Activated T-cell treated with anti-CD3 and anti-CD28 coated beads, Interleukin-2, amount 50 U/mL, for 1 hour (primary cell): Measurements from ENCODE around the gene DOK1.

Experiments
- DNase-seq: peaks from one replicate; pipeline ENCODE4 v3.0.0-alpha.2; 2020

The DOK1 gene

DNA sequence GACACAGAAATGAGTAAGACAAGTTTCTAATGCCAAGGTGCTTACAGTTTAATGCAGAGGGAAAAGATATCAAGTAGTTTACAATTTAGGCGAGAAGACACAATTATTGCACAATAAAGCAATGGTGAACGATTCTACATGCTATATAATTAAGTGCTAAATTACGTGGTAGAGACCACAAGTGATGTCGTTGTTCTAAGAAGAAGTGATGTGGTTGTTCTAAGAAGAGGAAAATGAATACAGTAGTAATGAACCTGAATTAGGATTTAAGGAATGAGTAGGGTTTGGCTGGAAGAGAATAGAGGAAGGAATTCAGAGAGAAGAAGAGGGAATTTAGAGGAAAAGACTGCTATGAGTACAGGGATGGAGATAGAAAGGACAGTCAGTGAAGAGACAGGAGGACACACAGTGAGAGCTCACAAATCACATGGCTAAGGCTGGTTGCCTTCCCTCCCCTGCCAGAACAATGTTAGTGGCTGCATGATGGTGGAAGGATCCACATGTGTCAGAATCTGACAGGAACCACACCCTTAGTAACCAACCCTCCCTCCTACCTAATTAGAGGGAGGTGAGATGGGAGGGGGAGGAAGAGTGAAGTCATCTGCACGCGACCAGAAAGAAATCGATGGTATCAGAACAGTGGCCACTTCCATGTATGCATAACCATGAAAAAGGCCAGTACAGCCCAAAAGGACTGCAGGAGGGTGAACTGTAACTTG is 48.9 kb downstream of the DOK1 start:
- DNase-seq, result no peak

DNA sequence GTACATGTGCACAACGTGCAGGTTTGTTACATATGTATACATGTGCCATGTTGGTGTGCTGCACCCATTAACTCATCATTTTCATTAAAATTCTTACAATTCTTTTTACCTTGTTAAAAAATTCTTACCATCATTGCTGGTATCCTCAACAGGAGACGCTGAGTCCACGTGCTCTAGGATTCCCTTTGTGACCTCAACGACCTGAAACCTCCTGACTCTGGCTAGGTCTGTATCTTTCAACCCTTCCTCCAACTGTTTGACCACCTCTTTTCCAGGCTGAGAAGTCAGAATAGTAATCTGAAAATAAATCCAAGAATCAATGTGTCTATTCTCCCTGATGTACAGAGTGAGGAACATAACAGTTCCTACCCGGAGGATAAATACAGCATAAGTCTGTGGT is 52.4 kb downstream of the DOK1 start:
- no peak for DNase-seq
